ENCODE measurements around the gene ALX4.

GRCh38 chr11:44339530-44339883 is 29.6 kb upstream of the ALX4 start:
- TF ChIP-seq, protein P1, sequence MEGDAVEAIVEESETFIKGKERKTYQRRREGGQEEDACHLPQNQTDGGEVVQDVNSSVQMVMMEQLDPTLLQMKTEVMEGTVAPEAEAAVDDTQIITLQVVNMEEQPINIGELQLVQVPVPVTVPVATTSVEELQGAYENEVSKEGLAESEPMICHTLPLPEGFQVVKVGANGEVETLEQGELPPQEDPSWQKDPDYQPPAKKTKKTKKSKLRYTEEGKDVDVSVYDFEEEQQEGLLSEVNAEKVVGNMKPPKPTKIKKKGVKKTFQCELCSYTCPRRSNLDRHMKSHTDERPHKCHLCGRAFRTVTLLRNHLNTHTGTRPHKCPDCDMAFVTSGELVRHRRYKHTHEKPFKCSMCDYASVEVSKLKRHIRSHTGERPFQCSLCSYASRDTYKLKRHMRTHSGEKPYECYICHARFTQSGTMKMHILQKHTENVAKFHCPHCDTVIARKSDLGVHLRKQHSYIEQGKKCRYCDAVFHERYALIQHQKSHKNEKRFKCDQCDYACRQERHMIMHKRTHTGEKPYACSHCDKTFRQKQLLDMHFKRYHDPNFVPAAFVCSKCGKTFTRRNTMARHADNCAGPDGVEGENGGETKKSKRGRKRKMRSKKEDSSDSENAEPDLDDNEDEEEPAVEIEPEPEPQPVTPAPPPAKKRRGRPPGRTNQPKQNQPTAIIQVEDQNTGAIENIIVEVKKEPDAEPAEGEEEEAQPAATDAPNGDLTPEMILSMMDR (IDR thresholded peaks at IDR 0.05): no peak
- TF ChIP-seq EP300 (IDR thresholded peaks at IDR 0.05; ENCODE audit: low read depth) (no peak), POLR2AphosphoS5 (IDR thresholded peaks at IDR 0.05) (no peak)
